ENCODE data around the gene SLC11A1. TPM values are rescaled to one million over a fixed set of nuclear protein-coding genes. Genes with fewer than 3 reads are reported as not detected.

Gene SLC11A1
- total RNA-seq, 2 donors from 2014 or later: 1.1 to 1.8 TPM

DNA sequence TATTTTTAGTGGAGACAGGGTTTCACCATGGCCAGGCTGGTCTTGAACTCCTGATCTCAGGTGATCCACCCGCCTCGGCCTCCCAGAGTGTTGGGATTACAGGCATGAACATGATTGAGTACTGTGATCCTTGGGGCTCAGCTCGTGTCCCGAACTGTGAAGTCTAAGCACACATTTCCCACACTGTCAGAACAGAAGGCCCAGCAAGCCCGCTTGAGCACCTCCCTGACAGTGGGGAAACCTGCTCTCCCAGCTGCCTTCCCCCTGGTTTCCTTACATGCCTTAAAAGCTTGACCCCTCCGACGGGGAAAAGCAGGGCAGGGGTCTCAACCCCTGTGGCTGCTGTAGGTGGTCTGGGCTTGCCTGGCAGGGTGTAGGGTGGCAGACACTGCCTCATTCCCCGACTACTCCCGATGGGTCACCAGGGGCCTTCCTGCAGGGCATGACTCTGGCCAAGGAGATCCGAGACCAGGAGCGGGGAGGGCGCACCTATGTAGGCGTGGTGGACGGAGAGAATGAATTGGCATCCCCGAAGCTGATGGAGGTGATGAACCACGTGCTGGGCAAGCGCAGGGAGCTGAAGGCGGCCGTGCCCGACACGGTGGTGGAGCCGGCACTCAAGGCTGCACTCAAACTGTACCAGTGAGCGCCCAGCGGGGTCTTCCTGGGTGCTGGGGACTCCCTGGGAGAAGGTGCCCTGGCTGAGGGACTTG lies 46.9 kb downstream of the SLC11A1 start:
- Histone ChIP-seq H3K36me3 (no peaks in the 10 kb centered on the region), H3K9me3 (no peaks in the 10 kb centered on the region), H3K4me3 (no peak overlapping the region), H3K27me3 (no peaks in the 10 kb centered on the region), H3K9ac (ENCODE audit: low read depth in 2 of 2, low read length in 2 of 2) (no peak overlapping the region), H3K27ac (no peak overlapping the region), H3K4me1 (no peaks in the 10 kb centered on the region)
- intact Hi-C loops (cut with DNase I): no loop called here
- no peak for DNase-seq
- TF ChIP-seq, protein P1, sequence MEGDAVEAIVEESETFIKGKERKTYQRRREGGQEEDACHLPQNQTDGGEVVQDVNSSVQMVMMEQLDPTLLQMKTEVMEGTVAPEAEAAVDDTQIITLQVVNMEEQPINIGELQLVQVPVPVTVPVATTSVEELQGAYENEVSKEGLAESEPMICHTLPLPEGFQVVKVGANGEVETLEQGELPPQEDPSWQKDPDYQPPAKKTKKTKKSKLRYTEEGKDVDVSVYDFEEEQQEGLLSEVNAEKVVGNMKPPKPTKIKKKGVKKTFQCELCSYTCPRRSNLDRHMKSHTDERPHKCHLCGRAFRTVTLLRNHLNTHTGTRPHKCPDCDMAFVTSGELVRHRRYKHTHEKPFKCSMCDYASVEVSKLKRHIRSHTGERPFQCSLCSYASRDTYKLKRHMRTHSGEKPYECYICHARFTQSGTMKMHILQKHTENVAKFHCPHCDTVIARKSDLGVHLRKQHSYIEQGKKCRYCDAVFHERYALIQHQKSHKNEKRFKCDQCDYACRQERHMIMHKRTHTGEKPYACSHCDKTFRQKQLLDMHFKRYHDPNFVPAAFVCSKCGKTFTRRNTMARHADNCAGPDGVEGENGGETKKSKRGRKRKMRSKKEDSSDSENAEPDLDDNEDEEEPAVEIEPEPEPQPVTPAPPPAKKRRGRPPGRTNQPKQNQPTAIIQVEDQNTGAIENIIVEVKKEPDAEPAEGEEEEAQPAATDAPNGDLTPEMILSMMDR (IDR thresholded peaks at IDR 0.05): no peak

DNA sequence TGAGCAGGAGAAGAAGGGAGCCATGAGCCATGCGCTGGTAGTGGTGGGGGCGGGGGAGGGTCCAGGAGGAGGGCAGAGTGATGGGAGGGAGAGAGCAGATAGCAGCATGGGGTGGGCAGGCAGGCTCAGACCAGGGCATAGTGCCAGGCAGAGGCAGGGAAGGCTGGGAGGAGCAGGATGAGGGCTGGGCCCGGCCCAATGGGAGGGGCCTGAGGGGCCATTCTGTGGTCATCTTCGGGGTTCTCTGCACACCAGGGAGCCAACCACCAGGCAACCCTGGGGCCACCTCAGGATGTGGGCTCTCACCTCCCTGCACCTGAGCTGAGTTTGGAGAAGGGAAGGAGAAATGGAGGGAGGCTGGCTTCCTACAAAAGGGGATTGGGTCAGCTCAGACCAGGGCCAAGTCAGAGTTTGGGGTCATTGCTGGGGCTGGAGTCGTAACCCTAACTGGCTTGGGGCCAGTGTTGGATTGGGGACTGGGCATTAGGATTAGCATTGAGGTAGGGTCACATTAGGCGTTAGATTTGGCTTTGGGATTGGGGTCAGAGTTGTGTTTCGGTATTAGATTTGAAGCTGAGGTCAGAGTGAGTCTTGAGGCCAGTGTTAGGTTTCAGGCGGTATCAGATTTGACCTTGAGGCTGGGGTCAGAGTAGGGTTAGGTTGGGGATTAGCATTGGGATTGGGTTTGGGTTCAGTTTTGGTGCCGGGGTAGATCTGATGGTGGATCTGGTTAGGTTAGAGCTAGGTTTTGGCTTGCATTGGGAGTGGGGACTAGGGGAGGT lies 48.0 kb downstream of the SLC11A1 start:
- H3K4me3 ChIP-seq: no peak overlapping the region
- TF ChIP-seq, protein P1 (IDR thresholded peaks at IDR 0.05): no peak
- no peaks in the 10 kb centered on the region for H3K27me3 ChIP-seq
- no peaks in the 10 kb centered on the region for H3K9me3 ChIP-seq
- no peak overlapping the region for H3K9ac ChIP-seq (ENCODE audit: low read depth in 2 of 2, low read length in 2 of 2)
- no peak for DNase-seq
- H3K36me3 ChIP-seq: no peaks in the 10 kb centered on the region
- no peaks in the 10 kb centered on the region for H3K4me1 ChIP-seq
- no peak overlapping the region for H3K27ac ChIP-seq
- intact Hi-C loops (cut with DNase I): no loop called here

DNA sequence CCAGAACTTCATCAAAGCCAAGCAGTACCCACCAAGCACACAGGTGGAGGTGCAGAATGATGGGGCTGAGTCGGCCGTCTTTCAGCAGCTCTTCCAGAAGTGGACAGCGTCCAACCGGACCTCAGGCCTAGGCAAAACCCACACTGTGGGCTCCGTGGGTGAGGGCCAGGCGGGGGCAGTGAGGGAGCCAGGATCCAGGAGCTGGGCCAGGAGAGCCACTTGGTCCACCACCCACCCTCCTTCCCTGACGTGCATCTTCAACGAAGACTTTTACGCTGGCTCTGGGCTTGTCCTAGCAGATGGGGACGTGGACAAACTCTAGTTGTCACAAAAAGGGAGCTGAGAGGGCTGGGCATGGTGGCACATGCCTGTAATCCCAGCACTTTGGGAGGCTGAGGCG lies 48.6 kb downstream of the SLC11A1 start:
- no peak for DNase-seq
- Histone ChIP-seq H3K27me3 (no peaks in the 10 kb centered on the region), H3K9me3 (no peaks in the 10 kb centered on the region), H3K4me1 (no peaks in the 10 kb centered on the region), H3K36me3 (no peaks in the 10 kb centered on the region), H3K4me3 (no peak overlapping the region), H3K9ac (ENCODE audit: low read depth in 2 of 2, low read length in 2 of 2) (no peak overlapping the region), H3K27ac (no peak overlapping the region)
- intact Hi-C loops (cut with DNase I): no loop called here
- TF ChIP-seq, protein P1 (IDR thresholded peaks at IDR 0.05): no peak

DNA sequence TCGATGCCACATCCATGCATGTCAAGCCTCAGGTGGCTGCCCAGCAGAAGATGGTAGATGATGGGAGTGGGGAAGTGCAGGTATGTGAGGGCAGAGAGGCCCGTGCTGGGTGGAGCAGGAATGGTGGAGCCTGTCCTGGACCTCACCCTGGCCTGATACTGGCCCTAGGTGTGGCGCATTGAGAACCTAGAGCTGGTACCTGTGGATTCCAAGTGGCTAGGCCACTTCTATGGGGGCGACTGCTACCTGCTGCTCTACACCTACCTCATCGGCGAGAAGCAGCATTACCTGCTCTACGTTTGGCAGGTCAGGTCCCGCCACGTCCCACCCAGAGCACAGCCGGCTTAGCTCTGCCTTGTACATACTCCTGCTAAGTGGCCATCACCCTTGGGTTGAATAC lies 49.8 kb downstream of the SLC11A1 start:
- Histone ChIP-seq H3K27ac (no peak overlapping the region), H3K4me3 (no peak overlapping the region), H3K9me3 (no peaks in the 10 kb centered on the region), H3K9ac (ENCODE audit: low read depth in 2 of 2, low read length in 2 of 2) (no peak overlapping the region), H3K27me3 (no peaks in the 10 kb centered on the region), H3K4me1 (no peaks in the 10 kb centered on the region), H3K36me3 (no peaks in the 10 kb centered on the region)
- no peak for DNase-seq
- TF ChIP-seq, protein P1 (IDR thresholded peaks at IDR 0.05): no peak
- intact Hi-C loops (cut with DNase I): no loop called here

DNA sequence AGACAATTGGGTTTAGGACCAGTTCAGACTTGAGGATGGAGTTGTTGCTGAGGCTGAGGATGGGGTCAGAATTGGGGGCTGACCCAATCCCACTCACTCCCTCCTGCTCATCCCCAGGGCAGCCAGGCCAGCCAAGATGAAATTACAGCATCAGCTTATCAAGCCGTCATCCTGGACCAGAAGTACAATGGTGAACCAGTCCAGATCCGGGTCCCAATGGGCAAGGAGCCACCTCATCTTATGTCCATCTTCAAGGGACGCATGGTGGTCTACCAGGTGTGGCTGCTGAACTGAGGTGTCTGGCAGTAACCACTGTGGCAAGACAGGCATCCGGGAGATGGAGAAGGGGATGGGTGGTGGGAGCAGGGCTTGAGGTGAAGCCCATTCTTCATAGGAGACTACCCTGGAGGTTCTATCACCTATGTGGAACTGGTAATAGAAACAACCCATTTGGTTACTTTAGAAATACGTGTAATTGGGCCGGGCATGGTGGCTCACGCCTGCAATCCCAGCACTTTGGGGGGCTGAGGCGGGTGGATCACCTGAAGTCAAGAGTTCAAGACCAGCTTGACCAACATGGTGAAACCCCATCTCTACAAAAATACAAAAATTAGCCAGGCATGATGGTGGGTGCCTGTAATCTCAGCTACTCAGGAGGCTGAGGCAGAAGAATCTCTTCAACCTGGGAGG lies 50.7 kb downstream of the SLC11A1 start:
- Histone ChIP-seq H3K36me3 (no peaks in the 10 kb centered on the region), H3K9ac (ENCODE audit: low read depth in 2 of 2, low read length in 2 of 2) (no peak overlapping the region), H3K9me3 (no peaks in the 10 kb centered on the region), H3K27me3 (no peaks in the 10 kb centered on the region), H3K4me3 (no peak overlapping the region), H3K27ac (no peak overlapping the region), H3K4me1 (no peaks in the 10 kb centered on the region)
- DNase-seq: no peak
- intact Hi-C loops (cut with DNase I): no loop called here
- TF ChIP-seq, protein P1 (IDR thresholded peaks at IDR 0.05): no peak
